Breast epithelium (tissue), 4 donors: ENCODE data around the gene BCL2L1. TPM values are rescaled to one million over a fixed set of nuclear protein-coding genes. Genes with fewer than 3 reads are reported as not detected.

Experiments used
- DNase-seq, 2 donors: peaks; one replicate each; pipeline ENCODE4 v3.0.0-alpha.2; 2019; ENCODE audit warnings: low spot score in 2 of 2
- H3K27ac ChIP-seq, 2 donors: fragments of 200-600 bp; sonication (generic) in 1 of 2; one replicate each; pipeline ENCODE4 v1.5.1; 2016 to 2019; ENCODE audit warnings: mild to moderate bottlenecking in 1 of 2
- H3K27me3 ChIP-seq, 2 donors: fragments of 200-600 bp; sonication (generic) in 1 of 2; one replicate each; pipeline versions ENCODE4 v1.5.1 to v1.6.0; 2017 to 2019; ENCODE audit warnings: control low read depth in 1 of 2, mild to moderate bottlenecking in 1 of 2
- H3K36me3 ChIP-seq: fragments of 200-600 bp; one replicate; pipeline ENCODE4 v1.5.1; 2019
- H3K4me1 ChIP-seq, 2 donors: fragments of 200-600 bp; sonication (generic); one replicate each; pipeline ENCODE4 v1.5.1; 2016 to 2019; ENCODE audit warnings: control low read depth in 1 of 2
- H3K4me3 ChIP-seq, 3 donors: fragments of 200-600 bp; sonication (generic); 1 replicate in 2 of 3; 2 replicates in 1 of 3; pipeline ENCODE4 v1.5.1; 2016 to 2019; ENCODE audit warnings: mild to moderate bottlenecking in 3 of 3, moderate library complexity in 2 of 3
- H3K9me3 ChIP-seq, 2 donors: fragments of 200-600 bp; sonication (generic) in 1 of 2; one replicate each; pipeline ENCODE4 v1.5.1; 2016 to 2019; ENCODE audit warnings: control low read depth in 1 of 2
- CTCF ChIP-seq, 3 donors: fragments of 450-650 bp; IDR thresholded peaks; one replicate each; pipeline ENCODE4 v1.5.1; 2016 to 2017; ENCODE audit warnings: antibody characterized with exemption in 3 of 3, mild to moderate bottlenecking in 3 of 3, moderate library complexity in 3 of 3
- POLR2A ChIP-seq: fragments of 450-650 bp; IDR thresholded peaks from one replicate; pipeline ENCODE4 v1.6.1; 2016; ENCODE audit warnings: antibody characterized with exemption, mild to moderate bottlenecking, moderate library complexity
- POLR2AphosphoS5 ChIP-seq, 3 donors: sonication (generic); formaldehyde crosslinking; IDR thresholded peaks; one replicate each; pipeline ENCODE4 v1.6.1; 2017; ENCODE audit warnings: antibody characterized with exemption in 3 of 3
- intact Hi-C: fragments of 100-400 bp; cut with DNase I; formaldehyde crosslinking; loops from one replicate; pipeline ENCODE4 v1.15.1; 2023; ENCODE audit warnings: low total_unique reads
- total RNA-seq, 3 donors: library from RNA; depleted of rRNA; stranded (reverse); fragments of >200 nt; gene quantifications; one replicate each; pipeline ENCODE4 v1.1.0, GENCODE V29; 2016

Gene BCL2L1
- total RNA-seq, 3 donors from 2014 or later, result 95.1 to 124 (median 117) TPM

DNA sequence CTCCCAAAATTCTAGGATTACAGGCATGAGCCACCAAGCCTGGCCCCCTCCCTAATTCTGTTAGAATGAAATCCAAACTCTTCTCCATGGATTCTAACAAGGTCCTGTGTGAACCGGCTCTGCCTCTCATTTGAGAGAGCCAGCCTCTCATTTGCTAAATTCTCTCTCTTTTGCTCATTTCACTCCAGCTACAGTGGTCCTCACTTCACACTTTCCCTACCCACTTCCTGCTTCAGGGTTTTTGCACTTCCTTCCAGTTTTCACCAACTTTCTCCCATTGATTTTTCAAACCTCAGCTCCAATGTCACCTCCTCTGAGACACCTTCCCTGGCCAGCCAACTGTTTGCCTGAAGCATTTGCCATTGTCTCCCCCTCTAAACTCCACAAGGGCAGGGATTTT is 79.8 kb downstream of the BCL2L1 start:
- H3K27me3 ChIP-seq, result peaks cover 0 to 11% of the 10 kb centered on the region in 2 donors
- H3K27ac ChIP-seq, result no peak overlapping the region
- intact Hi-C loops, result no loop called here
- H3K4me1 ChIP-seq, result no peaks in the 10 kb centered on the region
- no peak for DNase-seq
- H3K9me3 ChIP-seq, result no peaks in the 10 kb centered on the region
- H3K4me3 ChIP-seq, result no peak overlapping the region
- TF ChIP-seq CTCF (IDR thresholded peaks at IDR 0.05) (no peak), POLR2AphosphoS5 (IDR thresholded peaks at IDR 0.05) (no peak), POLR2A (no peak)
- no peaks in the 10 kb centered on the region for H3K36me3 ChIP-seq

GRCh38 chr20:31641391-31641790 is 81.3 kb downstream of the BCL2L1 start:
- Histone ChIP-seq H3K27me3 (peaks cover 0 to 17% of the 10 kb centered on the region in 2 donors), H3K9me3 (no peaks in the 10 kb centered on the region), H3K36me3 (no peaks in the 10 kb centered on the region), H3K4me1 (no peaks in the 10 kb centered on the region), H3K27ac (no peak overlapping the region), H3K4me3 (no peak overlapping the region)
- intact Hi-C loops, result no loop called here
- DNase-seq, result no peak
- TF ChIP-seq CTCF (IDR thresholded peaks at IDR 0.05) (no peak), POLR2AphosphoS5 (IDR thresholded peaks at IDR 0.05) (no peak), POLR2A (no peak)

- intact Hi-C loops, result no loop called here
- Histone ChIP-seq H3K4me3 (no peak overlapping the region), H3K9me3 (no peaks in the 10 kb centered on the region)
Measured at GRCh38 chr20:31640259-31640658, 82.4 kb downstream of the BCL2L1 start.

GRCh38 chr20:31638816-31639215 is 83.9 kb downstream of the BCL2L1 start:
- TF ChIP-seq POLR2AphosphoS5 (IDR thresholded peaks at IDR 0.05), result no peak
- intact Hi-C loops, result loop anchor here (1.0 kb wide), 1 partner anchor 23 kb away; no protein-coding TSS in a partner anchor
- no peak overlapping the region for H3K4me3 ChIP-seq

More at GRCh38 chr20:31640259-31640658, 82.4 kb downstream of the BCL2L1 start:
- Histone ChIP-seq H3K36me3 (no peaks in the 10 kb centered on the region), H3K27ac (no peak overlapping the region), H3K4me1 (no peaks in the 10 kb centered on the region), H3K27me3 (peaks cover 0 to 17% of the 10 kb centered on the region in 2 donors)
- TF ChIP-seq POLR2AphosphoS5 (IDR thresholded peaks at IDR 0.05), result no peak
- TF ChIP-seq CTCF (IDR thresholded peaks at IDR 0.05), result no peak
- no peak for TF ChIP-seq POLR2A
- no peak for DNase-seq

GRCh38 chr20:31638317-31638716 is 84.4 kb downstream of the BCL2L1 start:
- H3K4me3 ChIP-seq, result peak overlapping the region in 1 of 3 donors; percentile 9
- intact Hi-C loops, result loop anchor here (1.0 kb wide), 1 partner anchor 24 kb away; no protein-coding TSS in a partner anchor

More at GRCh38 chr20:31638816-31639215, 83.9 kb downstream of the BCL2L1 start:
- Histone ChIP-seq H3K27ac (no peak overlapping the region), H3K27me3 (peaks cover 0 to 17% of the 10 kb centered on the region in 2 donors), H3K36me3 (no peaks in the 10 kb centered on the region), H3K9me3 (no peaks in the 10 kb centered on the region), H3K4me1 (no peaks in the 10 kb centered on the region)
- DNase-seq, result no peak

DNA sequence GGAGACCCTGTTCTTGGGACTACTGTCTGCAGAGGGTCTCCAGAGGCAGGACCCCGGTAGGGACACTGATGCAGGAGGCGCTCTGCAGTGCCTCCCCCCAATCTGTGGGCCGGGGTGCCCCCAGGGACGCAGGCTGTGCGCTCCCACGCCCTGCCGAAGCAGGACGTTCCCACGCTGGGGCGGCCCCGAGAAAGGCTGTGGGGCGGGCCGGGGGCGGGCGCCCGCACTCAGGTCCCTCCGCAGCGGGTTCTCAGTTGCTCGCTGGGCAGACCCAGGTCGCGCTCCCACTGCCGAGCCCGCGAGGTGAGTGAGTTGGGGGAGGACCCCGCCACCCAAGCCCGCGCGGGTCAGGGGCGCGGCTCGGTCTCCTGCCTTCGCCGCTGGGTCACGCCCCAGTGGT is 85.0 kb downstream of the BCL2L1 start, which contains the start of gene COX4I2:
Gene COX4I2, plus strand, starts transcription at position 253 of the 400 bp plus-strand sequence. CDS start 1,106 bp downstream, outside the sequence.
- TF ChIP-seq POLR2A (no peak), CTCF (IDR thresholded peaks at IDR 0.05) (no peak), POLR2AphosphoS5 (IDR thresholded peaks at IDR 0.05) (no peak)
- intact Hi-C loops, result loop anchor here (1.0 kb wide), 1 partner anchor 25 kb away; no protein-coding TSS in a partner anchor
- DNase-seq, result no peak
- Histone ChIP-seq H3K4me1 (no peaks in the 10 kb centered on the region), H3K36me3 (no peaks in the 10 kb centered on the region), H3K4me3 (peak within 1 kb of the TSS; percentile 9 to 52 (median 9)), H3K27ac (peak within 1 kb of the TSS in 1 of 2 donors; percentile 43), H3K9me3 (no peaks in the 10 kb centered on the region), H3K27me3 (peaks cover 0 to 17% of the 10 kb centered on the region in 2 donors)

More at GRCh38 chr20:31638317-31638716, 84.4 kb downstream of the BCL2L1 start:
- TF ChIP-seq POLR2A, result no peak
- H3K4me1 ChIP-seq, result no peaks in the 10 kb centered on the region
- peak overlapping the region in 1 of 2 donors; percentile 43 for H3K27ac ChIP-seq
- no peaks in the 10 kb centered on the region for H3K9me3 ChIP-seq
- DNase-seq, result no peak
- H3K27me3 ChIP-seq, result peaks cover 0 to 17% of the 10 kb centered on the region in 2 donors
- H3K36me3 ChIP-seq, result no peaks in the 10 kb centered on the region
